SK-N-SH treated with all-trans-retinoic acid at 6 μM for 48 hours (cell line): ENCODE results near the gene EPHA4.

Experiments
- ARNTL ChIP-seq: fragments of 450-650 bp; formaldehyde crosslinking; IDR thresholded peaks from 2 replicates; pipeline ENCODE4 v1.5.0; 2020; ENCODE audit warnings: low read depth, mild to moderate bottlenecking, moderate library complexity, borderline replicate concordance
- CSDC2 ChIP-seq: fragments of 250-450 bp; sonication (Bioruptor Pico); IDR thresholded peaks from 2 replicates; pipeline ENCODE4 v1.5.0; 2020; ENCODE audit warnings: mild to moderate bottlenecking, moderate library complexity
- CSRNP3 ChIP-seq: fragments of 250-450 bp; sonication (Bioruptor Pico); IDR thresholded peaks from 2 replicates; pipeline ENCODE4 v1.5.1; 2021; ENCODE audit warnings: mild to moderate bottlenecking, moderate library complexity
- GLIS3 ChIP-seq: fragments of 250-450 bp; sonication (Bioruptor Pico); IDR thresholded peaks from 2 replicates; pipeline ENCODE4 v1.5.0; 2020; ENCODE audit warnings: mild to moderate bottlenecking, moderate library complexity
- PATZ1 ChIP-seq: fragments of 250-450 bp; sonication (Bioruptor Pico); IDR thresholded peaks from 2 replicates; pipeline ENCODE4 v1.8.0; 2020; ENCODE audit warnings: mild to moderate bottlenecking, moderate library complexity, borderline replicate concordance
- RARB ChIP-seq: fragments of 250-450 bp; sonication (Bioruptor Pico); IDR thresholded peaks from 2 replicates; pipeline ENCODE4 v1.8.0; 2021; ENCODE audit warnings: mild to moderate bottlenecking, moderate library complexity

GRCh38 chr2:221515864-221516263, 56.2 kb downstream of the EPHA4 start:
- no peak for TF ChIP-seq RARB (CRISPR knock-in tag)
- no peak for TF ChIP-seq PATZ1 (CRISPR knock-in tag)
- no peak for TF ChIP-seq CSDC2 (CRISPR knock-in tag)
- no peak for TF ChIP-seq CSRNP3
- no peak for TF ChIP-seq GLIS3
- no peak for TF ChIP-seq ARNTL (CRISPR knock-in tag)
